ENCODE measurements around the gene PRR16.

Gene PRR16

GRCh38 chr5:120613729-120614128 is 149.6 kb downstream of the PRR16 start:
- Histone ChIP-seq H3K36me3 (ENCODE audit: insufficient read depth, insufficient read length, low read length) (no peaks in the 10 kb centered on the region), H3K4me1 (ENCODE audit: insufficient read depth, insufficient read length) (no peaks in the 10 kb centered on the region), H3K9ac (ENCODE audit: insufficient read length, low read depth) (no peak overlapping the region), H3K4me3 (ENCODE audit: insufficient read length, low read depth) (no peak overlapping the region), H3K9me3 (ENCODE audit: insufficient read depth, low read length) (no peaks in the 10 kb centered on the region), H3K27me3 (ENCODE audit: insufficient read depth, insufficient read length) (no peaks in the 10 kb centered on the region)
- no peak for TF ChIP-seq ZNF274 (IDR thresholded peaks at IDR 0.05; ENCODE audit: low read depth, low read length)
- no peak for TF ChIP-seq SUZ12 (IDR thresholded peaks at IDR 0.05; ENCODE audit: extremely low read depth, insufficient read depth, insufficient read length)
- no peak for TF ChIP-seq YY1 (IDR thresholded peaks at IDR 0.05; ENCODE audit: insufficient read depth, insufficient read length)
- no peak for DNase-seq (ENCODE audit: low read depth, low spot score)

- H3K4me3 ChIP-seq (ENCODE audit: insufficient read length, low read depth): no peak overlapping the region
- no peaks in the 10 kb centered on the region for H3K27me3 ChIP-seq (ENCODE audit: insufficient read depth, insufficient read length)
- TF ChIP-seq YY1 (IDR thresholded peaks at IDR 0.05; ENCODE audit: insufficient read depth, insufficient read length): no peak
- no peak for TF ChIP-seq ZNF274 (IDR thresholded peaks at IDR 0.05; ENCODE audit: low read depth, low read length)
- no peak for TF ChIP-seq SUZ12 (IDR thresholded peaks at IDR 0.05; ENCODE audit: extremely low read depth, insufficient read depth, insufficient read length)
- H3K4me1 ChIP-seq (ENCODE audit: insufficient read depth, insufficient read length): no peaks in the 10 kb centered on the region
- H3K9ac ChIP-seq (ENCODE audit: insufficient read length, low read depth): no peak overlapping the region
- H3K36me3 ChIP-seq (ENCODE audit: insufficient read depth, insufficient read length, low read length): no peaks in the 10 kb centered on the region
- no peaks in the 10 kb centered on the region for H3K9me3 ChIP-seq (ENCODE audit: insufficient read depth, low read length)
- no peak for DNase-seq (ENCODE audit: low read depth, low spot score)
Observed at GRCh38 chr5:120614531-120615180, 150.6 kb downstream of the PRR16 start.

GRCh38 chr5:120615967-120616645 is 152.0 kb downstream of the PRR16 start:
- H3K4me1 ChIP-seq (ENCODE audit: insufficient read depth, insufficient read length): no peaks in the 10 kb centered on the region
- no peaks in the 10 kb centered on the region for H3K27me3 ChIP-seq (ENCODE audit: insufficient read depth, insufficient read length)
- no peak overlapping the region for H3K4me3 ChIP-seq (ENCODE audit: insufficient read length, low read depth)
- H3K9ac ChIP-seq (ENCODE audit: insufficient read length, low read depth): no peak overlapping the region
- DNase-seq (ENCODE audit: low read depth, low spot score): peak; percentile 33
- no peaks in the 10 kb centered on the region for H3K9me3 ChIP-seq (ENCODE audit: insufficient read depth, low read length)
- TF ChIP-seq ZNF274 (IDR thresholded peaks at IDR 0.05; ENCODE audit: low read depth, low read length): no peak
- TF ChIP-seq SUZ12 (IDR thresholded peaks at IDR 0.05; ENCODE audit: extremely low read depth, insufficient read depth, insufficient read length): no peak
- no peak for TF ChIP-seq YY1 (IDR thresholded peaks at IDR 0.05; ENCODE audit: insufficient read depth, insufficient read length)
- no peaks in the 10 kb centered on the region for H3K36me3 ChIP-seq (ENCODE audit: insufficient read depth, insufficient read length, low read length)

- no peaks in the 10 kb centered on the region for H3K9me3 ChIP-seq (ENCODE audit: insufficient read depth, low read length)
- TF ChIP-seq SUZ12 (IDR thresholded peaks at IDR 0.05; ENCODE audit: extremely low read depth, insufficient read depth, insufficient read length) (no peak), ZNF274 (IDR thresholded peaks at IDR 0.05; ENCODE audit: low read depth, low read length) (no peak), YY1 (IDR thresholded peaks at IDR 0.05; ENCODE audit: insufficient read depth, insufficient read length) (no peak)
- no peaks in the 10 kb centered on the region for H3K36me3 ChIP-seq (ENCODE audit: insufficient read depth, insufficient read length, low read length)
- no peak overlapping the region for H3K9ac ChIP-seq (ENCODE audit: insufficient read length, low read depth)
- H3K4me3 ChIP-seq (ENCODE audit: insufficient read length, low read depth): no peak overlapping the region
- no peaks in the 10 kb centered on the region for H3K4me1 ChIP-seq (ENCODE audit: insufficient read depth, insufficient read length)
- H3K27me3 ChIP-seq (ENCODE audit: insufficient read depth, insufficient read length): no peaks in the 10 kb centered on the region
- no peak for DNase-seq (ENCODE audit: low read depth, low spot score)
Observed at GRCh38 chr5:120621339-120621738, 157.2 kb downstream of the PRR16 start.

- Histone ChIP-seq H3K36me3 (ENCODE audit: insufficient read depth, insufficient read length, low read length) (no peaks in the 10 kb centered on the region), H3K4me3 (ENCODE audit: insufficient read length, low read depth) (no peak overlapping the region), H3K4me1 (ENCODE audit: insufficient read depth, insufficient read length) (no peaks in the 10 kb centered on the region), H3K9me3 (ENCODE audit: insufficient read depth, low read length) (no peaks in the 10 kb centered on the region), H3K27me3 (ENCODE audit: insufficient read depth, insufficient read length) (no peaks in the 10 kb centered on the region), H3K9ac (ENCODE audit: insufficient read length, low read depth) (no peak overlapping the region)
- TF ChIP-seq YY1 (IDR thresholded peaks at IDR 0.05; ENCODE audit: insufficient read depth, insufficient read length) (no peak), SUZ12 (IDR thresholded peaks at IDR 0.05; ENCODE audit: extremely low read depth, insufficient read depth, insufficient read length) (no peak), ZNF274 (IDR thresholded peaks at IDR 0.05; ENCODE audit: low read depth, low read length) (no peak)
- DNase-seq (ENCODE audit: low read depth, low spot score): no peak
Observed at GRCh38 chr5:120624021-120624563, 160.0 kb downstream of the PRR16 start.

- TF ChIP-seq YY1 (IDR thresholded peaks at IDR 0.05; ENCODE audit: insufficient read depth, insufficient read length) (no peak), ZNF274 (IDR thresholded peaks at IDR 0.05; ENCODE audit: low read depth, low read length) (no peak), SUZ12 (IDR thresholded peaks at IDR 0.05; ENCODE audit: extremely low read depth, insufficient read depth, insufficient read length) (no peak)
- H3K4me3 ChIP-seq (ENCODE audit: insufficient read length, low read depth): no peak overlapping the region
- no peaks in the 10 kb centered on the region for H3K27me3 ChIP-seq (ENCODE audit: insufficient read depth, insufficient read length)
- H3K4me1 ChIP-seq (ENCODE audit: insufficient read depth, insufficient read length): no peaks in the 10 kb centered on the region
- no peaks in the 10 kb centered on the region for H3K36me3 ChIP-seq (ENCODE audit: insufficient read depth, insufficient read length, low read length)
- H3K9me3 ChIP-seq (ENCODE audit: insufficient read depth, low read length): no peaks in the 10 kb centered on the region
- H3K9ac ChIP-seq (ENCODE audit: insufficient read length, low read depth): no peak overlapping the region
- DNase-seq (ENCODE audit: low read depth, low spot score): no peak
Observed at GRCh38 chr5:120628156-120628555, 164.1 kb downstream of the PRR16 start.

GRCh38 chr5:120630550-120630949 is 166.4 kb downstream of the PRR16 start:
- H3K4me1 ChIP-seq (ENCODE audit: insufficient read depth, insufficient read length): no peaks in the 10 kb centered on the region
- H3K4me3 ChIP-seq (ENCODE audit: insufficient read length, low read depth): no peak overlapping the region
- DNase-seq (ENCODE audit: low read depth, low spot score): no peak
- no peaks in the 10 kb centered on the region for H3K36me3 ChIP-seq (ENCODE audit: insufficient read depth, insufficient read length, low read length)
- no peak overlapping the region for H3K9ac ChIP-seq (ENCODE audit: insufficient read length, low read depth)
- TF ChIP-seq ZNF274 (IDR thresholded peaks at IDR 0.05; ENCODE audit: low read depth, low read length): no peak
- TF ChIP-seq SUZ12 (IDR thresholded peaks at IDR 0.05; ENCODE audit: extremely low read depth, insufficient read depth, insufficient read length): no peak
- no peaks in the 10 kb centered on the region for H3K9me3 ChIP-seq (ENCODE audit: insufficient read depth, low read length)
- H3K27me3 ChIP-seq (ENCODE audit: insufficient read depth, insufficient read length): no peaks in the 10 kb centered on the region
